Measurements from ENCODE around the gene FN1.
"Not testable (repeated sequence)": the region's sequence is repeated elsewhere in the genome, so short reads cannot be mapped to it uniquely, and the experiment has no call there.

FN1 gene

GRCh38 chr2:215416656-215417055 lies 19.2 kb downstream of the FN1 start:
- Histone ChIP-seq H3K36me3 (ENCODE audit: control insufficient read depth, insufficient read depth, low read length) (no peaks in the 10 kb centered on the region), H3K27me3 (replicated peaks; ENCODE audit: control insufficient read depth, insufficient read depth, low read length, poor library complexity, severe bottlenecking) (no peaks in the 10 kb centered on the region), H3K27ac (ENCODE audit: insufficient read depth, low read length, poor library complexity, severe bottlenecking) (no peak overlapping the region), H3K4me3 (ENCODE audit: insufficient read depth, low read depth, low read length, poor library complexity, severe bottlenecking) (no peak overlapping the region), H3K4me1 (ENCODE audit: control insufficient read depth, insufficient read depth, low read length, poor library complexity, severe bottlenecking) (no peaks in the 10 kb centered on the region), H3K9me3 (ENCODE audit: control insufficient read depth, low read length) (no peaks in the 10 kb centered on the region)
- no peak for DNase-seq

DNA sequence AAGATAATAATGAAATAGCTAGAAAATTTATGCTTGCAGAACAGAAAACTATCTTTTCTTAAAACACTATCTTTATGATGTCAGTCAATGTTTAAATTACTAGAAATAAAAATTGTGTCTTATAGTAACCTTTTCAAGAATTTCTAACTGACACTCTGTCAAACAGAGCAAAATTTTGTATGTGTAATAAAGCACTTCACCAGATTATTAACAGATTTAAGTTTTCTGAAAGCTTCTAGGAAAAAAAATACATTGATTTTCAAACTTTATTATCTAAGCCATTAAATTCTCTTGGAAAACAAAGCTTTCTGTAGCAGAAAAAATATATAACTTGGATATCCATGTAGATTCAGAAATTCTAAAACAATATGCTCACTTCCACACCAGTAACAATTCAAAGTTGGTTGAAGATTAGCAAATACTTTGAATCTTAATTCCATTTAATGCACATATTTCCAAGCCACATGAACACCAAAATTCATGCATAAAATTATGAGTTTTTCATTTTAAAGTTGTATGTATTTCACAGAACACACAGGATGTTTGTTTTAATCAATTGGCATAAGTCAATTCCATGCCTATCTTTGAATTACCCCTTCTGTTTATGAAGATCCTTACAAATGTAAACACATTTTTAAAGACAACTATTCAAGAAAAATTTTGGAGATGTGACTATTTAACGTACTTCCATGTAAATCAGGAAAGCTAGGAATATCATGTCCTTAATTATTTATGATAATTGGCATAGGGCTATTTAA lies 19.9 kb downstream of the FN1 start:
- Histone ChIP-seq H3K27me3 (replicated peaks; ENCODE audit: control insufficient read depth, insufficient read depth, low read length, poor library complexity, severe bottlenecking) (no peaks in the 10 kb centered on the region), H3K4me3 (ENCODE audit: insufficient read depth, low read depth, low read length, poor library complexity, severe bottlenecking) (no peak overlapping the region), H3K27ac (ENCODE audit: insufficient read depth, low read length, poor library complexity, severe bottlenecking) (no peak overlapping the region), H3K36me3 (ENCODE audit: control insufficient read depth, insufficient read depth, low read length) (no peaks in the 10 kb centered on the region), H3K9me3 (ENCODE audit: control insufficient read depth, low read length) (no peaks in the 10 kb centered on the region), H3K4me1 (ENCODE audit: control insufficient read depth, insufficient read depth, low read length, poor library complexity, severe bottlenecking) (no peaks in the 10 kb centered on the region)
- no peak for DNase-seq

DNA sequence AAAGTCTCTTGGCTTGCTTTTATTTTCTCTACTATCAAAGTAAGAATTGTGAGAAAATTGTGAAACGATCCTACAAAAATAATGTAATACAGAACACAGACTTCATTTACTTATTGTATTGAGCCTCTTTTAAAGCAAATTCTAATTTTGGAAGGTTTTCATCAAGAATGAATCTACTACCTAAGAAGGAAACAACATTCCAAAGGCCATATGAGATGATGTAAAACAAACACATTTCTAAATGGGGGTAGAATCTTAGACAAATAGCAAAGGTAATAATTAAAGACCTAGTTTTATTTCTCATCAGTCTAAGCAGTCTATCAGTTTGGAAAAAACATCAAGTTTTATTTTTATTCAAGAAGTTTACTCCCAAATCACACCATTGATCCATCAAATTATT lies 20.6 kb downstream of the FN1 start:
- Histone ChIP-seq H3K9me3 (ENCODE audit: control insufficient read depth, low read length) (no peaks in the 10 kb centered on the region), H3K4me3 (ENCODE audit: insufficient read depth, low read depth, low read length, poor library complexity, severe bottlenecking) (no peak overlapping the region), H3K4me1 (ENCODE audit: control insufficient read depth, insufficient read depth, low read length, poor library complexity, severe bottlenecking) (no peaks in the 10 kb centered on the region), H3K27me3 (replicated peaks; ENCODE audit: control insufficient read depth, insufficient read depth, low read length, poor library complexity, severe bottlenecking) (no peaks in the 10 kb centered on the region), H3K36me3 (ENCODE audit: control insufficient read depth, insufficient read depth, low read length) (no peaks in the 10 kb centered on the region), H3K27ac (ENCODE audit: insufficient read depth, low read length, poor library complexity, severe bottlenecking) (no peak overlapping the region)
- DNase-seq = no peak

DNA sequence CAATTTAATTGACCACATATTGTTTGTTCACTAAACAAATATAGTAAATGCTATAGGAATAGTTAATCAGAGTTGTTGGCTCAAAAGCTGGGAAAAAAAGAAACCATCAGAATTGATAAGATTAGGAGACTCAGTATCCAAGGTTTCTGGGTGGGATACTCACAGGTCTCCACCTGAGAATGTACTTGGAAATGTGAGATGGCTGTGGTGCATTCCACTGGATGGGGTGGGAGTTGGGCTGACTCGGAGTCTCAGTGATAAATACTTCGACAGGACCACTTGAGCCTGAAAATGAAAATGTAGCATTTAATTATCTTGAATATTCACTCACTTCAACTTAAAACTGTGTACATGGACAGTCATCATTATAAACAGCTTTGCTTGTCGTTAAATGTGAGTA lies 21.2 kb downstream of the FN1 start:
- H3K27ac ChIP-seq (ENCODE audit: insufficient read depth, low read length, poor library complexity, severe bottlenecking) = no peak overlapping the region
- H3K27me3 ChIP-seq (replicated peaks; ENCODE audit: control insufficient read depth, insufficient read depth, low read length, poor library complexity, severe bottlenecking) = no peaks in the 10 kb centered on the region
- H3K9me3 ChIP-seq (ENCODE audit: control insufficient read depth, low read length) = no peaks in the 10 kb centered on the region
- DNase-seq = no peak
- H3K4me3 ChIP-seq (ENCODE audit: insufficient read depth, low read depth, low read length, poor library complexity, severe bottlenecking) = no peak overlapping the region
- H3K4me1 ChIP-seq (ENCODE audit: control insufficient read depth, insufficient read depth, low read length, poor library complexity, severe bottlenecking) = no peaks in the 10 kb centered on the region
- no peaks in the 10 kb centered on the region for H3K36me3 ChIP-seq (ENCODE audit: control insufficient read depth, insufficient read depth, low read length)

DNA sequence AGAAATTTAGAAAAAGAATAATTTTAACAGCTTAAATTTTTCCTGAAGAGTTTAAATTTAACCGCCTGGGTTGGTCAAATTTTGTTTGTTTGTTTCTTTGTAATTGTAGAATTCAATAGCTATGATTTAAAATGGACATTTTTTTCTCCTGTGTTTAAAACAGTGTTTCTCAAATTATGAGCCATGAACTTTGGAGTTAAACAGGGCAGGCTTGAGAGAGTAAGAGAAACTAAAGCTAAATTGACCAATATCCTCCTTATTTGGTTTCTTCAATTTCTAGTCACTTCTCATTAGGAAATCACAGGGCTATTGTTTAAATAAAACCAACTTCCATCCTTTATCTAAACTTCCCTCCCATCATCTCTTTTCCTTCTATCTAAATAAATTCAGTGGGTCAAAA lies 21.9 kb downstream of the FN1 start:
- no peaks in the 10 kb centered on the region for H3K9me3 ChIP-seq (ENCODE audit: control insufficient read depth, low read length)
- no peak overlapping the region for H3K4me3 ChIP-seq (ENCODE audit: insufficient read depth, low read depth, low read length, poor library complexity, severe bottlenecking)
- H3K36me3 ChIP-seq (ENCODE audit: control insufficient read depth, insufficient read depth, low read length) = no peaks in the 10 kb centered on the region
- no peak for DNase-seq
- no peak overlapping the region for H3K27ac ChIP-seq (ENCODE audit: insufficient read depth, low read length, poor library complexity, severe bottlenecking)
- no peaks in the 10 kb centered on the region for H3K4me1 ChIP-seq (ENCODE audit: control insufficient read depth, insufficient read depth, low read length, poor library complexity, severe bottlenecking)
- H3K27me3 ChIP-seq (replicated peaks; ENCODE audit: control insufficient read depth, insufficient read depth, low read length, poor library complexity, severe bottlenecking) = no peaks in the 10 kb centered on the region

DNA sequence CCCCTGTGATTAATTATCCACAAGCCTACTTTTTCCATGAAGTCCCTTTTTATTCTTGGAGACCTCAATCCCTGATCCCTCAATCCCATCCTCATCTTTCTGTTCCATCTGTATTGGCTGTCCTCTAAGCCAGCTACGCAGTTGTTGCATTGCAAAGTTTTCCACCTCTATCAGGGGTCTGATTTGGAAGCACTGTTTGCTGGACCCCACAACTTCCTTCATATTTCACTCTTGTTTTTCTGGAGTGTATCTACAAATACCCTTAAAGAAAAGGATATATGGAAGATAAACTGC lies 22.4 kb downstream of the FN1 start:
- H3K9me3 ChIP-seq (ENCODE audit: control insufficient read depth, low read length) = no peaks in the 10 kb centered on the region
- no peak overlapping the region for H3K4me3 ChIP-seq (ENCODE audit: insufficient read depth, low read depth, low read length, poor library complexity, severe bottlenecking)
- H3K27me3 ChIP-seq (replicated peaks; ENCODE audit: control insufficient read depth, insufficient read depth, low read length, poor library complexity, severe bottlenecking) = no peaks in the 10 kb centered on the region
- H3K36me3 ChIP-seq (ENCODE audit: control insufficient read depth, insufficient read depth, low read length) = no peaks in the 10 kb centered on the region
- no peaks in the 10 kb centered on the region for H3K4me1 ChIP-seq (ENCODE audit: control insufficient read depth, insufficient read depth, low read length, poor library complexity, severe bottlenecking)
- H3K27ac ChIP-seq (ENCODE audit: insufficient read depth, low read length, poor library complexity, severe bottlenecking) = no peak overlapping the region
- DNase-seq = no peak

- Histone ChIP-seq H3K27me3 (replicated peaks; ENCODE audit: control insufficient read depth, insufficient read depth, low read length, poor library complexity, severe bottlenecking) (no peaks in the 10 kb centered on the region), H3K36me3 (ENCODE audit: control insufficient read depth, insufficient read depth, low read length) (no peaks in the 10 kb centered on the region), H3K4me3 (ENCODE audit: insufficient read depth, low read depth, low read length, poor library complexity, severe bottlenecking) (no peak overlapping the region), H3K27ac (ENCODE audit: insufficient read depth, low read length, poor library complexity, severe bottlenecking) (no peak overlapping the region), H3K4me1 (ENCODE audit: control insufficient read depth, insufficient read depth, low read length, poor library complexity, severe bottlenecking) (no peaks in the 10 kb centered on the region), H3K9me3 (ENCODE audit: control insufficient read depth, low read length) (no peaks in the 10 kb centered on the region)
- DNase-seq = no peak
These were observed 23.7 kb downstream of the FN1 start for GRCh38 chr2:215411941-215412743.

DNA sequence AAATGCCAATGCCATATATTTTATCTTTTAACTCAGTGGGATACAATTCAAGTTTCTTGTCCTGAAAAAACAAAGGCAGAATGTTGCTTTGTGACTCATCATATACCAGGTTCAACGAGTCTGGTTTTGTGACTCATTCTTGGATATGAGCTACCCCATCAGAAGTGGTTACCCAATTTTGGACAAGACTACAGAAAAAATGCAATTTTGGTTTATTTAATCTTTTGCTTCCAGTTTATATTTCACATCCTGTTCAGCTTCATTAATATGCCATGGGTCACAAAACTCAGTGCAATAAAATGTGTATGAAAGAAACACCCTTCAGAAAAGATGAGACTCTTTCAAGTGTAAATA lies 25.0 kb downstream of the FN1 start:
- H3K4me3 ChIP-seq (ENCODE audit: insufficient read depth, low read depth, low read length, poor library complexity, severe bottlenecking) = no peak overlapping the region
- H3K27me3 ChIP-seq (replicated peaks; ENCODE audit: control insufficient read depth, insufficient read depth, low read length, poor library complexity, severe bottlenecking) = no peaks in the 10 kb centered on the region
- H3K9me3 ChIP-seq (ENCODE audit: control insufficient read depth, low read length) = no peaks in the 10 kb centered on the region
- no peaks in the 10 kb centered on the region for H3K36me3 ChIP-seq (ENCODE audit: control insufficient read depth, insufficient read depth, low read length)
- DNase-seq = no peak
- no peaks in the 10 kb centered on the region for H3K4me1 ChIP-seq (ENCODE audit: control insufficient read depth, insufficient read depth, low read length, poor library complexity, severe bottlenecking)
- no peak overlapping the region for H3K27ac ChIP-seq (ENCODE audit: insufficient read depth, low read length, poor library complexity, severe bottlenecking)

- not testable (repeated sequence) for H3K9me3 ChIP-seq (ENCODE audit: control insufficient read depth, low read length); H3K4me3 ChIP-seq (ENCODE audit: insufficient read depth, low read depth, low read length, poor library complexity, severe bottlenecking); H3K27ac ChIP-seq (ENCODE audit: insufficient read depth, low read length, poor library complexity, severe bottlenecking); H3K36me3 ChIP-seq (ENCODE audit: control insufficient read depth, insufficient read depth, low read length); H3K4me1 ChIP-seq (ENCODE audit: control insufficient read depth, insufficient read depth, low read length, poor library complexity, severe bottlenecking); DNase-seq; H3K27me3 ChIP-seq (replicated peaks; ENCODE audit: control insufficient read depth, insufficient read depth, low read length, poor library complexity, severe bottlenecking)
These were observed 25.5 kb downstream of the FN1 start for GRCh38 chr2:215410181-215410931.
